ENCODE measurements around the gene ATF7IP. TPM values are rescaled to one million over a fixed set of nuclear protein-coding genes. Genes with fewer than 3 reads are reported as not detected.

ATF7IP gene
- total RNA-seq, 1 experiment from 2014 or later: 25.4 TPM

GRCh38 chr12:14482886-14483285 lies 117.4 kb downstream of the ATF7IP start:
- ATAC-seq: no peak
- Histone ChIP-seq H3K4me3 (ENCODE audit: low read depth in 2 of 2, low read length in 2 of 2) (no peak overlapping the region), H3K36me3 (ENCODE audit: control insufficient read depth, insufficient read depth, low read length) (no peaks in the 10 kb centered on the region; the same call in 1 of the 2 replicates), H3K27me3 (ENCODE audit: control insufficient read depth, insufficient read depth, low read length) (no peaks in the 10 kb centered on the region), H3K4me1 (ENCODE audit: control insufficient read depth, insufficient read depth, low read length) (no peaks in the 10 kb centered on the region), H3K27ac (ENCODE audit: low read length) (no peak overlapping the region), H3K9me3 (ENCODE audit: control insufficient read depth, insufficient read depth, low read depth, low read length) (no peaks in the 10 kb centered on the region)
- CTCF ChIA-PET: no interaction called here
- POLR2A ChIA-PET: no interaction called here
- intact Hi-C loops (cut with micrococcal nuclease; ENCODE audit: unreplicated experiment) (no loop called here), in situ Hi-C loops (cut with HindIII; ENCODE audit: low pct_unique_long_range_greater_than_20kb, low sequenced_read_pairs) (no loop called here)
- no TSS peak for BruUV-seq (replicated peaks)
- DNase-seq (ENCODE audit: low read depth, low spot score): no peak
- TF ChIP-seq CTCF (IDR thresholded peaks at IDR 0.05) (no peak), TCF7L2 (IDR thresholded peaks at IDR 0.05; ENCODE audit: low read depth, low read length) (no peak), POLR2AphosphoS5 (IDR thresholded peaks at IDR 0.05; ENCODE audit: low read depth, low read length) (no peak), REST (IDR thresholded peaks at IDR 0.05; ENCODE audit: insufficient read depth in 1 of 2, low read depth in 2 of 2, low read length in 1 of 2) (no peak), SIN3A (IDR thresholded peaks at IDR 0.05; ENCODE audit: borderline replicate concordance, insufficient read depth, low read depth, low read length) (no peak)

GRCh38 chr12:14495326-14495725 lies 129.8 kb downstream of the ATF7IP start:
- Histone ChIP-seq H3K4me1 (ENCODE audit: control insufficient read depth, insufficient read depth, low read length) (no peaks in the 10 kb centered on the region), H3K36me3 (ENCODE audit: control insufficient read depth, insufficient read depth, low read length) (no peaks in the 10 kb centered on the region; the same call in 1 of the 2 replicates), H3K27ac (ENCODE audit: low read length) (no peak overlapping the region), H3K9me3 (ENCODE audit: control insufficient read depth, insufficient read depth, low read depth, low read length) (no peaks in the 10 kb centered on the region), H3K27me3 (ENCODE audit: control insufficient read depth, insufficient read depth, low read length) (no peaks in the 10 kb centered on the region), H3K4me3 (ENCODE audit: low read depth in 2 of 2, low read length in 2 of 2) (no peak overlapping the region)
- CTCF ChIA-PET: no interaction called here
- no TSS peak for BruUV-seq (replicated peaks)
- TF ChIP-seq SIN3A (IDR thresholded peaks at IDR 0.05; ENCODE audit: borderline replicate concordance, insufficient read depth, low read depth, low read length) (no peak), REST (IDR thresholded peaks at IDR 0.05; ENCODE audit: insufficient read depth in 1 of 2, low read depth in 2 of 2, low read length in 1 of 2) (no peak), POLR2AphosphoS5 (IDR thresholded peaks at IDR 0.05; ENCODE audit: low read depth, low read length) (no peak), TCF7L2 (IDR thresholded peaks at IDR 0.05; ENCODE audit: low read depth, low read length) (no peak), CTCF (IDR thresholded peaks at IDR 0.05) (no peak)
- DNase-seq (ENCODE audit: low read depth, low spot score) (no peak), ATAC-seq (no peak)
- in situ Hi-C loops (cut with HindIII; ENCODE audit: low pct_unique_long_range_greater_than_20kb, low sequenced_read_pairs) (no loop called here), intact Hi-C loops (cut with micrococcal nuclease; ENCODE audit: unreplicated experiment) (no loop called here)
- POLR2A ChIA-PET: no interaction called here
